Measurements from ENCODE around the gene TMEM132C. TPM values are rescaled to one million over a fixed set of nuclear protein-coding genes. Genes with fewer than 3 reads are reported as not detected.

Gene TMEM132C
- total and polyA plus RNA-seq, 11 donors: 0.05 to 5.9 (median 0.85) TPM

DNA sequence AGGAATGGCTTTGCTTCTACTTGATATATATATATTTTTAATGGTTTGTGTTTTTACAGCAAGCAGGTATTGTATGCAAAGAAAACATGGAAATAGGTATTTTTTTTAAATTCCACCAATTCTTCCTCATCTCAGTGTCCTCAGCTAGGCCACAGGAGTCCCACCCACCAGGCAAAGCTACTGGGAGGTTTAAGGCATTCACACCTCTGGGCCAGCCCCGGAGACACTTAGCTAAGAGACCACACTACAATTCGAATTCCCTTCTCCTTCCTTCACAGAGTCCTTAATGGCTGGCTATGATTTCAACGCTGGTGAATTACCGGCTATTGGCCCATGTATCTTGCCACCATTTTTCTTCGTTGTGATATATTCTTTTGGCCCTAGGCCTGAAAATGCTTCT lies 485.4 kb downstream of the TMEM132C start:
- 75 to 81% (median 77%) methylated on average over 5 of the region's 5 CpGs for WGBS, 4 donors
- Histone ChIP-seq H3K27ac (no peak overlapping the region), H3K36me3 (no peaks in the 10 kb centered on the region), H3K4me1 (no peaks in the 10 kb centered on the region), H3K9me3 (no peaks in the 10 kb centered on the region), H3K4me3 (no peak overlapping the region), H3K27me3 (peaks cover 0 to 5% (median 0%) of the 10 kb centered on the region in 9 donors)
- intact Hi-C loops (cut with DNase I): no loop called here
- TF ChIP-seq CTCF (IDR thresholded peaks at IDR 0.05) (no peak), POLR2A (IDR thresholded peaks at IDR 0.05) (no peak)
- DNase-seq: no peak
- ATAC-seq: no peak

- H3K9me3 ChIP-seq: no peaks in the 10 kb centered on the region
- intact Hi-C loops (cut with DNase I): no loop called here
- H3K27me3 ChIP-seq: peaks cover 0 to 5% (median 0%) of the 10 kb centered on the region in 9 donors
- TF ChIP-seq POLR2A (IDR thresholded peaks at IDR 0.05): no peak
- no peak for TF ChIP-seq CTCF (IDR thresholded peaks at IDR 0.05)
- no peak overlapping the region for H3K4me3 ChIP-seq
- no peak for DNase-seq
- 37 to 47% (median 42%) methylated on average over 4 of the region's 4 CpGs for WGBS, 4 donors
- no peak overlapping the region for H3K27ac ChIP-seq
- no peaks in the 10 kb centered on the region for H3K4me1 ChIP-seq
- no peaks in the 10 kb centered on the region for H3K36me3 ChIP-seq
- ATAC-seq: no peak
These were observed 486.5 kb downstream of the TMEM132C start for GRCh38 chr12:128753438-128753837.

- H3K36me3 ChIP-seq: no peaks in the 10 kb centered on the region
- H3K4me1 ChIP-seq: no peaks in the 10 kb centered on the region
- peaks cover 0 to 8% (median 0%) of the 10 kb centered on the region in 9 donors for H3K27me3 ChIP-seq
- TF ChIP-seq POLR2A (IDR thresholded peaks at IDR 0.05) (no peak), CTCF (IDR thresholded peaks at IDR 0.05) (no peak)
- no peak overlapping the region for H3K27ac ChIP-seq
- intact Hi-C loops (cut with DNase I): no loop called here
- H3K4me3 ChIP-seq: no peak overlapping the region
- ATAC-seq (no peak), DNase-seq (no peak)
- H3K9me3 ChIP-seq: no peaks in the 10 kb centered on the region
- WGBS, 4 donors: 69 to 86% (median 75%) methylated on average over 3 of the region's 3 CpGs
These were observed 487.3 kb downstream of the TMEM132C start for GRCh38 chr12:128754275-128754674.

- no peaks in the 10 kb centered on the region for H3K9me3 ChIP-seq
- no peak overlapping the region for H3K4me3 ChIP-seq
- no peaks in the 10 kb centered on the region for H3K4me1 ChIP-seq
- no peak overlapping the region for H3K27ac ChIP-seq
- H3K36me3 ChIP-seq: no peaks in the 10 kb centered on the region
- intact Hi-C loops (cut with DNase I): no loop called here
- ATAC-seq (no peak), DNase-seq (no peak)
- 71 to 83% (median 77%) methylated on average over 4 of the region's 4 CpGs for WGBS, 4 donors
- TF ChIP-seq POLR2A (IDR thresholded peaks at IDR 0.05) (no peak), CTCF (IDR thresholded peaks at IDR 0.05) (no peak)
- H3K27me3 ChIP-seq: peaks cover 0 to 11% (median 0%) of the 10 kb centered on the region in 9 donors
These were observed 488.6 kb downstream of the TMEM132C start for GRCh38 chr12:128755566-128755965.

Small RNA genes within 50 kb of the gene (microRNA-seq; reads per million reads assigned to microRNA genes)
- 0 to 0.45 (median 0.10) reads per million in 4 donors for gene MIR3612
- 0 reads per million in 4 donors for gene MIR4419B

All from heart left ventricle (tissue), 16 donors.